HepG2 (cell line): ENCODE measurements around the gene FUCA2. TPM values are rescaled to one million over a fixed set of nuclear protein-coding genes. Genes with fewer than 3 reads are reported as not detected.

ENCODE experiments used
- ELF4 ChIP-seq: sonication (generic); formaldehyde crosslinking; IDR thresholded peaks from 2 replicates; pipeline ENCODE4 v1.5.0; 2020; ENCODE audit warnings: missing genetic modification reagents, mild to moderate bottlenecking, moderate library complexity, borderline replicate concordance
- GZF1 ChIP-seq: sonication (generic); formaldehyde crosslinking; IDR thresholded peaks from 2 replicates; pipeline ENCODE4 v1.5.1; 2020; ENCODE audit warnings: mild to moderate bottlenecking, missing genetic modification reagents
- HMG20A ChIP-seq: IDR thresholded peaks from 2 replicates; pipeline ENCODE4 v1.6.1; 2016; ENCODE audit warnings: borderline replicate concordance
- HNF4A ChIP-seq: sonication (generic); formaldehyde crosslinking; IDR thresholded peaks from 2 replicates; pipeline ENCODE4 v1.4.0; 2020; ENCODE audit warnings: missing genetic modification reagents
- KIAA2018 ChIP-seq: sonication (generic); formaldehyde crosslinking; IDR thresholded peaks from 2 replicates; pipeline ENCODE4 v1.5.0; 2020; ENCODE audit warnings: mild to moderate bottlenecking, missing genetic modification reagents, borderline replicate concordance
- NR3C1 ChIP-seq: sonication (generic); formaldehyde crosslinking; IDR thresholded peaks from 2 replicates; pipeline ENCODE4 v1.4.0; 2020; ENCODE audit warnings: missing genetic modification reagents
- TBX3 ChIP-seq: fragments of 450-650 bp; IDR thresholded peaks from 2 replicates; pipeline ENCODE4 v1.6.1; 2017; ENCODE audit warnings: antibody characterized with exemption, mild to moderate bottlenecking, inconsistent platforms, borderline replicate concordance
- TRIM24 ChIP-seq: sonication (generic); formaldehyde crosslinking; IDR thresholded peaks from 2 replicates; pipeline ENCODE4 v1.8.0; 2022; ENCODE audit warnings: mild to moderate bottlenecking, missing genetic modification reagents
- ZHX1 ChIP-seq: sonication (generic); formaldehyde crosslinking; IDR thresholded peaks from 2 replicates; pipeline ENCODE4 v1.8.1; 2022; ENCODE audit warnings: low read depth, mild to moderate bottlenecking, missing genetic modification reagents
- ZNF343 ChIP-seq: sonication (generic); formaldehyde crosslinking; IDR thresholded peaks from 2 replicates; pipeline ENCODE4 v1.4.0; 2020; ENCODE audit warnings: mild to moderate bottlenecking, missing genetic modification reagents
- ZNF777 ChIP-seq: sonication (generic); formaldehyde crosslinking; IDR thresholded peaks from 2 replicates; pipeline ENCODE4 v1.4.0; 2020; ENCODE audit warnings: missing genetic modification reagents
- polyA plus RNA-seq, 8 experiments: library from polyadenylated mRNA; depleted of rRNA in 3 of 8; stranded (reverse) in 7 of 8; unstranded in 1 of 8; fragments of >200 nt; fragmentation: Illumina TruSeq in 4 of 8; extraction: Trizol in 4 of 8; gene quantifications; 2 replicates each; pipeline versions ENCODE4 v1.2.1 to v1.2.3, GENCODE V29; 2011 to 2016; ENCODE audit warnings: low read depth in 4 of 8, missing spikeins in 1 of 8, mixed read lengths in 1 of 8; ENCODE audit not compliant: insufficient read depth in 1 of 8
- total RNA-seq, 5 experiments: library from RNA; depleted of rRNA; stranded (reverse); fragments of >200 nt; fragmentation: Illumina TruSeq; extraction: Trizol; gene quantifications; 2 replicates each; pipeline ENCODE4 v1.2.3, GENCODE V29; 2016; ENCODE audit warnings: low read depth in 1 of 5
- TF ChIP-seq, protein P1 (sequence below): sonication (generic); formaldehyde crosslinking; IDR thresholded peaks from 2 replicates; pipeline ENCODE4 v1.5.1; 2020; ENCODE audit warnings: mild to moderate bottlenecking, missing genetic modification reagents
- TF ChIP-seq, protein P2 (sequence below): sonication (generic); formaldehyde crosslinking; IDR thresholded peaks from 2 replicates; pipeline ENCODE4 v1.5.0; 2020; ENCODE audit warnings: missing genetic modification reagents
- TF ChIP-seq, protein P3 (sequence below): sonication (generic); formaldehyde crosslinking; IDR thresholded peaks from 2 replicates; pipeline ENCODE4 v1.8.1; 2023; ENCODE audit warnings: mild to moderate bottlenecking, missing genetic modification reagents

FUCA2 gene
- total and polyA plus RNA-seq, 2 of the 13 experiments (the other 11 are each of a cell fraction or from before 2014, with no cell fraction given), result 87.4 to 144 TPM

DNA sequence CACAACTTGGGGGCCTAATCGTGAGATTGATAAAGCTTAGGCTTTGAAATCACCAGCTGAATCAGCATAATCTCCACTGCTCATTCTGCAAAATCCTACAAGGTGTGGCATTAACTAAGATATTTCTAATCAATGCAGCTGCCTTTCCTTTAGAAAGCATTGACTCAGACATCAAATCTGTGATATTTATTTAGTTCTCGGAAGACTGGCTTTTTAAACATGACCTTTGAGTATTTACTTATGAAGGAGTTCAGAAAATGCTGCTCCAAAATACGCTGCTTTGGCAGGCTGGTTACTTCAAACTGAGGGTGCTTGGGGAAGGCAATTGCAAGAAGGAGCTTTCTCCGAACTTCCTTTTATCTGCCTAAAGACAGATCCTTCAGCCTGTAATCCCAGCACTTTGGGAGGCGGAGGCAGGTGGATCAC is 23.7 kb upstream of the FUCA2 start (continued):
- TF ChIP-seq, protein P1, sequence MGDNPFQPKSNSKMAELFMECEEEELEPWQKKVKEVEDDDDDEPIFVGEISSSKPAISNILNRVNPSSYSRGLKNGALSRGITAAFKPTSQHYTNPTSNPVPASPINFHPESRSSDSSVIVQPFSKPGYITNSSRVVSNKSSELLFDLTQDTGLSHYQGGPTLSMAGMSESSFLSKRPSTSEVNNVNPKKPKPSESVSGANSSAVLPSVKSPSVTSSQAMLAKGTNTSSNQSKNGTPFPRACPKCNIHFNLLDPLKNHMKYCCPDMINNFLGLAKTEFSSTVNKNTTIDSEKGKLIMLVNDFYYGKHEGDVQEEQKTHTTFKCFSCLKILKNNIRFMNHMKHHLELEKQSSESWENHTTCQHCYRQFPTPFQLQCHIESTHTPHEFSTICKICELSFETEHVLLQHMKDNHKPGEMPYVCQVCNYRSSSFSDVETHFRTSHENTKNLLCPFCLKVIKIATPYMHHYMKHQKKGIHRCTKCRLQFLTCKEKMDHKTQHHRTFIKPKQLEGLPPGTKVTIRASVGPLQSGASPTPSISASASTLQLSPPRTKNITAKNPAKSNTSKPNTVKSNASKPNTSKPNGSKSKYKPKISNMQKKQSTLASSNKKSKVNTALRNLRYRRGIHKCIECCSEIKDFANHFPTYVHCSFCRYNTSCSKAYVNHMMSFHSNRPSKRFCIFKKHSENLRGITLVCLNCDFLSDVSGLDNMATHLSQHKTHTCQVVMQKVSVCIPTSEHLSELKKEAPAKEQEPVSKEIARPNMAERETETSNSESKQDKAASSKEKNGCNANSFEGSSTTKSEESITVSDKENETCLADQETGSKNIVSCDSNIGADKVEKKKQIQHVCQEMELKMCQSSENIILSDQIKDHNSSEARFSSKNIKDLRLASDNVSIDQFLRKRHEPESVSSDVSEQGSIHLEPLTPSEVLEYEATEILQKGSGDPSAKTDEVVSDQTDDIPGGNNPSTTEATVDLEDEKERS (CRISPR knock-in tag), result no peak
- TF ChIP-seq ZNF777 (no peak), GZF1 (CRISPR knock-in tag) (no peak), ZHX1 (no peak), ELF4 (CRISPR knock-in tag) (no peak), HMG20A (CRISPR knock-in tag) (peak; percentile 88; the same call in 1 of the 2 replicates), TBX3 (0 out of 2 replicates have a peak, but pooled peaks have one; percentile 23), ZNF343 (no peak), HNF4A (CRISPR knock-in tag) (peak; percentile 72), TRIM24 (no peak), KIAA2018 (CRISPR knock-in tag) (no peak), NR3C1 (no peak)
- TF ChIP-seq, protein P2, sequence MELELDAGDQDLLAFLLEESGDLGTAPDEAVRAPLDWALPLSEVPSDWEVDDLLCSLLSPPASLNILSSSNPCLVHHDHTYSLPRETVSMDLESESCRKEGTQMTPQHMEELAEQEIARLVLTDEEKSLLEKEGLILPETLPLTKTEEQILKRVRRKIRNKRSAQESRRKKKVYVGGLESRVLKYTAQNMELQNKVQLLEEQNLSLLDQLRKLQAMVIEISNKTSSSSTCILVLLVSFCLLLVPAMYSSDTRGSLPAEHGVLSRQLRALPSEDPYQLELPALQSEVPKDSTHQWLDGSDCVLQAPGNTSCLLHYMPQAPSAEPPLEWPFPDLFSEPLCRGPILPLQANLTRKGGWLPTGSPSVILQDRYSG (CRISPR knock-in tag), result no peak
- TF ChIP-seq, protein P3, sequence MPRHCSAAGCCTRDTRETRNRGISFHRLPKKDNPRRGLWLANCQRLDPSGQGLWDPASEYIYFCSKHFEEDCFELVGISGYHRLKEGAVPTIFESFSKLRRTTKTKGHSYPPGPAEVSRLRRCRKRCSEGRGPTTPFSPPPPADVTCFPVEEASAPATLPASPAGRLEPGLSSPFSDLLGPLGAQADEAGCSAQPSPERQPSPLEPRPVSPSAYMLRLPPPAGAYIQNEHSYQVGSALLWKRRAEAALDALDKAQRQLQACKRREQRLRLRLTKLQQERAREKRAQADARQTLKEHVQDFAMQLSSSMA (CRISPR knock-in tag), result no peak
